Thoracic aorta (tissue), 2 donors: ENCODE results near the gene NEURL3. TPM values are rescaled to one million over a fixed set of nuclear protein-coding genes. Genes with fewer than 3 reads are reported as not detected.

Experiments used
- ATAC-seq: fragments of 150-250 bp; one replicate; pipeline ENCODE4 v1.8.0; 2017; ENCODE audit warnings: low read depth; ENCODE audit not compliant: insufficient number of reproducible peaks, low FRiP score
- DNase-seq: peaks from one replicate; pipeline ENCODE4 v3.0.0-alpha.2; 2020; ENCODE audit warnings: low spot score
- H3K27ac ChIP-seq, 2 donors: fragments of 200-600 bp; sonication (generic); 1 replicate in 1 of 2; 2 replicates in 1 of 2; pipeline ENCODE4 v1.5.1; 2016; ENCODE audit warnings: mild to moderate bottlenecking in 2 of 2, moderate library complexity in 2 of 2
- H3K27me3 ChIP-seq: fragments of 200-600 bp; sonication (generic); replicated peaks from 2 replicates; pipeline ENCODE4 v1.6.0; 2016; ENCODE audit warnings: mild to moderate bottlenecking; ENCODE audit not compliant: insufficient read depth
- H3K36me3 ChIP-seq: fragments of 200-600 bp; sonication (generic); one replicate; pipeline ENCODE4 v1.5.1; 2016
- H3K4me1 ChIP-seq, 2 donors: fragments of 200-600 bp; sonication (generic); 1 replicate in 1 of 2; 2 replicates in 1 of 2; pipeline versions ENCODE4 v1.5.1 to v1.6.0; 2016; ENCODE audit warnings: low read depth in 2 of 2, mild to moderate bottlenecking in 1 of 2; ENCODE audit not compliant: control insufficient read depth in 1 of 2
- H3K4me3 ChIP-seq: fragments of 200-600 bp; sonication (generic); 2 replicates; pipeline ENCODE4 v1.5.1; 2016; ENCODE audit warnings: mild to moderate bottlenecking
- H3K9me3 ChIP-seq: fragments of 200-600 bp; sonication (generic); 2 replicates; pipeline ENCODE4 v1.5.1; 2016
- total RNA-seq, 2 donors: library from RNA; depleted of rRNA; stranded (reverse); fragments of >200 nt; gene quantifications; one replicate each; pipeline versions ENCODE4 v1.1.0 to v1.2.3, GENCODE V29; 2016
- TF ChIP-seq, protein P1 (sequence below): fragments of 200-600 bp; sonication (generic); IDR thresholded peaks from one replicate; pipeline ENCODE4 v1.5.1; 2019; ENCODE audit warnings: antibody characterized with exemption

Gene NEURL3
- total RNA-seq, 2 donors from 2014 or later, result not detected

DNA sequence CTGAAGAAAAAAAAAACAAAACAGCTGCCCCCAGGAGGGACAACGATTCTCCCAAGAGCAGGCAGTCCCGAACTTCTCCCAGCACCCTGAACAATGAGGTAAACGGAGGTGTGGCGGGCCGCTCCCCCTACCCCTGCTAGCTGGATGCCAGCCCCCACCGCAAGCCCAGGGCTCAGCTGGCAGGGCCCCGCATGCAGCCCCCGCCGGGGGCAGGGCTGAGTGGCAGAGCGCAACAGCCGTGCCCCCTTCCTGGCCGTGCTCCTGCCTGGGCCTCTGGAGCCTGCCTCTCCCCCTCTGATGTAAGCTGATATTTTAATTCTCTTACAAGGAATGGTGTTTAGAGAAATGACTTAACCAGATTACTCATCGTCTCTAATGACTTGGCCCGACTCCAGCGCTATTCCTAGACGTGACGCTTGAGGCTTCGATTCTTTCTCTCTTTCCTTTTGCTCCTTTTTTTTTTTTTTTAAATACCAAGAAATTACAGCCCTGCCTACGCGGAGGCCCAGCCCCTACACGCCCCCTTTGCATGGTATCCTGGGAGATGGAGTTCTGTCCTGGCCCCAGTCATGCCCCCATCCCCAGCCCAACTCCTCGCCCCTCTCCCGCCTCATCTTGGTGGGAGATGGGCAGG, 26.8 kb upstream of the NEURL3 start:
- Histone ChIP-seq H3K27me3 (no peaks in the 10 kb centered on the region), H3K9me3 (no peaks in the 10 kb centered on the region), H3K4me3 (peak overlapping the region; percentile 62), H3K4me1 (peaks cover 65 to 85% of the 10 kb centered on the region in 2 donors), H3K36me3 (no peaks in the 10 kb centered on the region), H3K27ac (peak overlapping the region; percentile 94 to 98)
- peak; percentile 34 for ATAC-seq
- TF ChIP-seq, protein P1, sequence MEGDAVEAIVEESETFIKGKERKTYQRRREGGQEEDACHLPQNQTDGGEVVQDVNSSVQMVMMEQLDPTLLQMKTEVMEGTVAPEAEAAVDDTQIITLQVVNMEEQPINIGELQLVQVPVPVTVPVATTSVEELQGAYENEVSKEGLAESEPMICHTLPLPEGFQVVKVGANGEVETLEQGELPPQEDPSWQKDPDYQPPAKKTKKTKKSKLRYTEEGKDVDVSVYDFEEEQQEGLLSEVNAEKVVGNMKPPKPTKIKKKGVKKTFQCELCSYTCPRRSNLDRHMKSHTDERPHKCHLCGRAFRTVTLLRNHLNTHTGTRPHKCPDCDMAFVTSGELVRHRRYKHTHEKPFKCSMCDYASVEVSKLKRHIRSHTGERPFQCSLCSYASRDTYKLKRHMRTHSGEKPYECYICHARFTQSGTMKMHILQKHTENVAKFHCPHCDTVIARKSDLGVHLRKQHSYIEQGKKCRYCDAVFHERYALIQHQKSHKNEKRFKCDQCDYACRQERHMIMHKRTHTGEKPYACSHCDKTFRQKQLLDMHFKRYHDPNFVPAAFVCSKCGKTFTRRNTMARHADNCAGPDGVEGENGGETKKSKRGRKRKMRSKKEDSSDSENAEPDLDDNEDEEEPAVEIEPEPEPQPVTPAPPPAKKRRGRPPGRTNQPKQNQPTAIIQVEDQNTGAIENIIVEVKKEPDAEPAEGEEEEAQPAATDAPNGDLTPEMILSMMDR, result no peak
- peak; percentile 98 for DNase-seq

DNA sequence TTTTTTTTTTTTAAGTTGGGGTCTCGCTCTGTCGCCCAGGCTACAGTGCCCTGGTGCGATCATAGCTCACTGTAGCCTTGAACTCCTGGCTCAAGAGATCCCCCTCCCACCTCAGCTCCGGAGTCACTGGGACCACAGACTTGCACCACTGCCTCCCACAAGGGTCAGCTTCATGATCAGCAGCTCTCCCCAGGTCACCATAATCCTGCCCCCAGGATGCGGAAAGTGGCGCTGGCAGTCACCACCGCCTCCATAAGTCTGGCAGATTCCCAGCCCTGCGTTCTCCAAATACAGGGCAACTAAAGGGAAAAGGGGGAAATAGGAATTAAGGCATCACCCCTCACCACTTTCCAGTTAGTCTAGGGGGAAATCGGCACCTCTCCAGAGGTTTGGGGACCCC, 26.2 kb upstream of the NEURL3 start:
- no peaks in the 10 kb centered on the region for H3K27me3 ChIP-seq
- peak overlapping the region; percentile 62 for H3K4me3 ChIP-seq
- DNase-seq (no peak), ATAC-seq (no peak)
- peak overlapping the region; percentile 94 to 98 for H3K27ac ChIP-seq
- TF ChIP-seq, protein P1, result no peak
- no peaks in the 10 kb centered on the region for H3K9me3 ChIP-seq
- peaks cover 64 to 90% of the 10 kb centered on the region in 2 donors for H3K4me1 ChIP-seq
- H3K36me3 ChIP-seq, result no peaks in the 10 kb centered on the region

DNA sequence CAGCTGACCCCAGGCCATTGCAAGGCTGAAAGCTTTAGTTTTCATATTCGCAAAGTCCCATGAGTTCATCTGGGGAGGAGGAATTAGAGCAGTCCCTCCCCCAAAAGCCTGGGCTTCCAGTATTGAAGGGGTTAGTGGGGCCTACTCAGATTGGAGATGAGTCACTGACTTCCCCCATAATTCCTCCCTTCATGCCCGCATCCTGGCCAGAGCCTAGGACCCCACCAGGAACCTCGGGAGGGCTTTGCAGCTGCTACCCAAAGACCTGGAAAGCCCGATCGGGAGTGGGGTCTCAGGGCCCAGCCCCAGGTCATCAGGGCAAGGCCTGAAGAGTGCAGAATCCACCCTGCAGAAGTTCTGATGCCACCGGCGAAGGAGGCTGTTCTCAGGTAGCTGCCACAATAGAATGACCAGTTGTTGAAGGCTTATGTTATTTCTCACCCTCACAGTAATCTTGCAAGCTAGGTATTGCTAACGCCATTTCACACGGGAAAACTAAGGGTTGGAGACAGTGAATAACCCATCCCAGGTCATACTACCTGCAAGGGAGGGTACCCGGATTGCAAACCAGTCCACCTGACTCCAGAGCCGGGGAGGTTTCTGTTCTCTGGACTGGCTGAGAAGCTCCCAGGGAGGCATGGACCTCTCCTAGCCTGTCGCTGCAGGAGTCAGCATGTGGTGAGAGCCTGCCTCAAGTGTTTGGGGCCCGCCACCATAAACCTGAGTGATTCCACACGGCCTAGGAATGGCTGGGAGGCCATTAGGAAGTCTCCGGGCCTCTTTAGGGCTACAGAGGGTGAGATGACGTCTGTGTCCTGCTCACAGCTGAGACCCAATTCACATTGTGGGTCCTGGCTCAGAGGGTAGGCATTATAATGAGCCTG, 25.6 kb upstream of the NEURL3 start:
- Histone ChIP-seq H3K36me3 (no peaks in the 10 kb centered on the region), H3K4me3 (no peak overlapping the region), H3K27ac (peak overlapping the region; percentile 94 to 98), H3K9me3 (no peaks in the 10 kb centered on the region), H3K27me3 (no peaks in the 10 kb centered on the region), H3K4me1 (peaks cover 61 to 84% of the 10 kb centered on the region in 2 donors)
- no peak for ATAC-seq
- TF ChIP-seq, protein P1, result no peak
- DNase-seq, result no peak

DNA sequence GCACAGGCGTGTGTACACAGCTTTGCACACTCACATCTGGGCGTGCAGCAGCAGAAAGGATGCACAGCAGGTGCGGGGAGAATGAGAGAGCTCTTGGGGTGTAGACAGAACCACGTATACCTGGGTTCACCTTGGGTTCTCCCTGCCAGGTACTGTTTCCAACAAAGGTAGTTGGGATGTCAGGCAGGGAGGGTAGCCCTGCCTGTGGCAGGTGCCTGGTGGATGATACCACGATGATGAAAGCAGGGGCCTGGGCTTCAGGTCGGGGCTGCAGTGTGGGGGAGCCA, 24.9 kb upstream of the NEURL3 start:
- DNase-seq (no peak), ATAC-seq (no peak)
- Histone ChIP-seq H3K27me3 (no peaks in the 10 kb centered on the region), H3K4me1 (peaks cover 59 to 77% of the 10 kb centered on the region in 2 donors), H3K9me3 (no peaks in the 10 kb centered on the region), H3K36me3 (no peaks in the 10 kb centered on the region), H3K27ac (peak overlapping the region; percentile 94 to 98), H3K4me3 (no peak overlapping the region)
- TF ChIP-seq, protein P1, result no peak

DNA sequence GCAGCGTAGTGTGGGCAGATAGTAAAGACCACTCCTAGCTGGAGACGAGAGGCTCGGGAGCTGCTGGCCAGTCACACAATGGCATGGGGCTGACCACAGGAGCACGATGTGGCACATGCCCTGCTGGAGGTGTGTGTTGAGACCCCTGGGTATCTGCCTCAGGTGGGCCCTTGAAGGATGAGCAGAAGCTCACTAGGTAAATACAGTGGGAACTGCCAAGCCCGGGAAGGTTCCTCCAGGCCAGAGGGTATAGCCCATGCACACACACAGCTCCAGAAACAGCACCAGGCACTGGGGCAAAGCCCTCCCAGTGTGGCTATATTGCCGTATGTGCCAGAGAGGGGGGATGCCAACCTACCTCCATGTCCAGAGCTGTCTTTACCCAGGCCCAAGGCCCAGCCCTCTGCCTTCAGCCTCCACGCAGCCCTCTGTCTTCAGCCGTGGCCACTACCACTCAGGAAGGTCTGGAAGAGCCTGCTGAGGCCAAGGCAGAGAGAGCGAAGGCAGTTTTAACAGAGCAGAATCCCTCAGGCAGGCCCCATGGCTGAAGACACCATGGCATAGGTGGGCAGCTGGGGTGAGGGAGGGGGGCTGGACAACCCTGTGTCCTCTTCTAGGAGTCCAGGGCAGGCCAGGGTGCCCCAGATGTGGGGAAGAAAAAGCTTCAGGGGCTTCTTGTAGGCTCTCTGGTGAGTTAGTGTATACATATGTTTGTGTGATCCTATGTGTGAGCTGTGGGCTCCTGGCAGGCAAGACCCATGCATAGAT, 24.4 kb upstream of the NEURL3 start:
- Histone ChIP-seq H3K27ac (peak overlapping the region; percentile 94 to 98), H3K27me3 (no peaks in the 10 kb centered on the region), H3K4me3 (peak overlapping the region; percentile 77), H3K9me3 (no peaks in the 10 kb centered on the region), H3K4me1 (peaks cover 54 to 72% of the 10 kb centered on the region in 2 donors), H3K36me3 (no peaks in the 10 kb centered on the region)
- ATAC-seq, result no peak
- TF ChIP-seq, protein P1, result no peak
- DNase-seq, result no peak
